ENCODE results near the gene ATXN2L.

- TF ChIP-seq POLR2A (IDR thresholded peaks at IDR 0.05), result no peak
- TF ChIP-seq, protein P1, sequence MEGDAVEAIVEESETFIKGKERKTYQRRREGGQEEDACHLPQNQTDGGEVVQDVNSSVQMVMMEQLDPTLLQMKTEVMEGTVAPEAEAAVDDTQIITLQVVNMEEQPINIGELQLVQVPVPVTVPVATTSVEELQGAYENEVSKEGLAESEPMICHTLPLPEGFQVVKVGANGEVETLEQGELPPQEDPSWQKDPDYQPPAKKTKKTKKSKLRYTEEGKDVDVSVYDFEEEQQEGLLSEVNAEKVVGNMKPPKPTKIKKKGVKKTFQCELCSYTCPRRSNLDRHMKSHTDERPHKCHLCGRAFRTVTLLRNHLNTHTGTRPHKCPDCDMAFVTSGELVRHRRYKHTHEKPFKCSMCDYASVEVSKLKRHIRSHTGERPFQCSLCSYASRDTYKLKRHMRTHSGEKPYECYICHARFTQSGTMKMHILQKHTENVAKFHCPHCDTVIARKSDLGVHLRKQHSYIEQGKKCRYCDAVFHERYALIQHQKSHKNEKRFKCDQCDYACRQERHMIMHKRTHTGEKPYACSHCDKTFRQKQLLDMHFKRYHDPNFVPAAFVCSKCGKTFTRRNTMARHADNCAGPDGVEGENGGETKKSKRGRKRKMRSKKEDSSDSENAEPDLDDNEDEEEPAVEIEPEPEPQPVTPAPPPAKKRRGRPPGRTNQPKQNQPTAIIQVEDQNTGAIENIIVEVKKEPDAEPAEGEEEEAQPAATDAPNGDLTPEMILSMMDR (IDR thresholded peaks at IDR 0.05), result no peak
These were observed 44.4 kb downstream of the ATXN2L start for GRCh38 chr16:28867241-28867640.

All from testis (tissue), 2 donors.